HG02610 (cell line): ENCODE results near the gene MVB12B.

Experiments
- ATAC-seq: cut with Tn5 transposase; IDR thresholded peaks from one replicate; pipeline ENCODE4 v1.9.1; 2021; ENCODE audit warnings: mild to moderate bottlenecking, moderate library complexity; ENCODE audit not compliant: unreplicated experiment

MVB12B gene

DNA sequence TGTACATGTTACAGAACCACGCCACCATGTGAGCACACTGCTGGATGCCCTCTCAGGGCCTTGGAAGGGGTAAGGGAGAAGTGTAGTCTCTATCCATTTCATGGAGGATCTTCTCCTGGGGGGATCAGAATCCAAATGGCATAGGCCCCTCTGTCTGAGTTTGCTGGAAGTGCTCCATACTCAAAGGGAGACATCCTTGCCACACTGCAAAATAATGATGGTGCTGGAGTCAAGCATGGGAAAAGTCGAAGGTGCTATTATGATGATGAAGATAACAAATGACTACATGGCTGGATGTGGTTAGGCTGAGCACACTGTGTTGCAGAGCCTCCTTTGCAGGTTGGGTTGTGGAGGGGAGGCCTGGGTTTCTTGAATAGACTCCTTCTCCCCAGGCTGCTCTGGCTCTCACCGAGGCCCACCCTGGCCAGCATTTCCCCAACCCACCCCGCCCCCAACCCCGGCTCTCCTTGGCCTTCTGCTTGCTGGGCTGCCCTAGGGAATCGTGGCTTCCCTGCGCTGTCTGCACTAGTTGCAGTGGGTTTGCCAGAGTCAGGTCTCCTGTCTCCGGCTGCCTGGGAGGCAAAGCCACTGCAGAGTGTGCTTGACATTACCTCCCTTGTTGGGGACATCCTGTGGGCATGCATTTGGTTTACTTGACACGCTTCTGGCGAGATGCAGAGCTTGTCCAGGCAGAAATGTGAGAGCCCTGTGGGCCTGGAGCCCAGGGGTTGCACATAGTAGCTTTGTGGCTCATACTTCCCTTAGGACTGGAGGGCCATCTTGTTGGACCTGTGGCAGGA, 3.0 kb downstream of the MVB12B start:
- ATAC-seq = no peak

DNA sequence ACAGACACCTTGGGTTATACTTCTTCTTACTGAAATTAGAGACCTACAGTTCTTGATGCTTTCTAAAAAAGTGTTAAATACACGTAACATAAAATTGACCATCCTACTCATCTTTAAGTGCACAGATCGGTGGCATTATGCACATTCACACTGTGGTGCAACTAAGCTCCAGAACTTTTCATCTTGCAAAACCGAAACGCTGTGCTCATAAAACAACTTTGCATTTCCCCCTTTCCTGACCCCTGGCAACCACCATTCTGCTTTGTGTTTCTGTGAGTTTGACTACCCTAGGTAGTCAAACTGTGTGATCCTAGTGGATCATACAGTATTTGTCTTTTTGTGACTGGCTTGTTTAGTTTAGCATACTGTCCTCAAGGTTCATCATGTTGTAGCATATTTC, 3.9 kb downstream of the MVB12B start:
- ATAC-seq = no peak

DNA sequence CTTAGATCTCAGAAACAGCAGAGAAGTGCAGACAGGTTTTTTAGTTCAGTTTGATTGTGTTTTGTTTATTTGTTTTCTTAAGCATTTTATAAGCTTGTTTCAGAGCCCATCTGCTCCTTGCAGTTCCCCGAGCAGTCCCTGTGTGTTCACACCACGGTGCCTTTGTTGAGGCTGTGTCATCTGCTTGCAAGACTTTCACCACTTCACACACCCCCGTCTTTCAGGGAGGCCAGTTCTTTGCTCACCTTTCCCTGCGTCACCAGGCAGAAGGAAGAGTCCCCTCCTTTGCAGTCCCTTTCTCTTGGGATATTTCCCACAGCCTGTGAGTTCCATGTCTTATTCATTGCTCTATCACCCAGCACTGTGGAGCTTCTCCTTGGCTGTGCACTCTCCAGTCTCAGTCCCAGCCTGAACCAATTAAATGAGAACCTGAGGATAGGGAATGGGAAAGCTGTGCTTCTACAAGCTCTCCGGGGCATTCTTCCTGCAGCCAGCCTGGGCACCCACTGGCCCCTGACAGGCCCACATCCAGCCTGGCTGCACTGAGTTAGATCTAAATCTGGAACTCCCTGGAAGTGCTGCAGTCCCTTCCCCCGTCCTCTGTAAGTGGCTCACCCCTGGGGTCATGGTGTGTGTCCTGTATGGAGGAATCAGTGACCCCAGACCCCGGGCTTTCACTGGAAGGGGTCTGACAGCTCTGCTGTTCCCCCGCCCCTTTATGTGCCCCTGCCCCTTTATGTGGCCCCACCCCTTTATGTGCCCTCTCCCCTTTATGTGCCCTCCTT, 5.5 kb downstream of the MVB12B start:
- no peak for ATAC-seq

DNA sequence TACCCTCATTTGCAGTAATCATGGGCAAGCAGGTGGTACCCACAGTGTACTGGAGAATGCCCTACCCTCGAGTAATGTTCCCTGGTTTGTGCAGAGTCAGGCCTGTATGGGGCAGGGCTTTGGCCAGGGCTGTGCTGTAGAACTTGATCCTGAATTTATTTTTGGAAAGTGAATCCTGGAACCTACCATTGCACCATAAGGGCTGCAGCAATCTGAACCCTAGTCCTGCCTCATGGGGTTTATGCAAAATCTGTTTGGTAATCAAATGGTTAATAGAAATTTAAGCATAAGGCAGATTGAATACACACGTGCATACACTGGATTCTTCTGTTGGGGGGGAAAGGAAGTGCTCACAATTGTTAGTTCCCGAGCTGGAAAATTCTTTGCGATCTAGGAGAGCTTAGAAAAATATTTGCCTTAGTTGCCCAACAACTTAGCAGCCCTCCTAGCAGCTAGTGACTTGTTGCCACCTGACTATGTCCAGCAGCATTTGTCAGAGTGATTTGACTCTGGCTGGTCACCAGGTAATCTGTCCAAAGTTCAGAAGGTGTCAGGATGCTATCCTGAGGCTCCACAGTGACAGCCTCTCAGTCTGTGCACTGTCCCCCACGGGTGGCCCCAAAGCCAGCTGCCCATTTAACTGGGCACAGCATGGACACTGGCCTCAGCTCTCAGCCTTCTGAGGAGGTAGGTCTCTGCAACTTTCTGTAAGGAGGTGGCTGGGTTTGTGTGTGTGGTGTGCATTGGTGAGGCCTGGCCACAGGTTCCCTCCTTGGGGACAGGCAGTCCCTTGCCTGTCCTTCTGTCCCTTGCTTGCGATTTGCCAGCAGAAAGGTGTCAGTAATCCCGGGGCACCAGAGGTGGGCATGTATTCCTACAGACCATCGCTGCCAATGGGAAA, 8.3 kb downstream of the MVB12B start:
- no peak for ATAC-seq

DNA sequence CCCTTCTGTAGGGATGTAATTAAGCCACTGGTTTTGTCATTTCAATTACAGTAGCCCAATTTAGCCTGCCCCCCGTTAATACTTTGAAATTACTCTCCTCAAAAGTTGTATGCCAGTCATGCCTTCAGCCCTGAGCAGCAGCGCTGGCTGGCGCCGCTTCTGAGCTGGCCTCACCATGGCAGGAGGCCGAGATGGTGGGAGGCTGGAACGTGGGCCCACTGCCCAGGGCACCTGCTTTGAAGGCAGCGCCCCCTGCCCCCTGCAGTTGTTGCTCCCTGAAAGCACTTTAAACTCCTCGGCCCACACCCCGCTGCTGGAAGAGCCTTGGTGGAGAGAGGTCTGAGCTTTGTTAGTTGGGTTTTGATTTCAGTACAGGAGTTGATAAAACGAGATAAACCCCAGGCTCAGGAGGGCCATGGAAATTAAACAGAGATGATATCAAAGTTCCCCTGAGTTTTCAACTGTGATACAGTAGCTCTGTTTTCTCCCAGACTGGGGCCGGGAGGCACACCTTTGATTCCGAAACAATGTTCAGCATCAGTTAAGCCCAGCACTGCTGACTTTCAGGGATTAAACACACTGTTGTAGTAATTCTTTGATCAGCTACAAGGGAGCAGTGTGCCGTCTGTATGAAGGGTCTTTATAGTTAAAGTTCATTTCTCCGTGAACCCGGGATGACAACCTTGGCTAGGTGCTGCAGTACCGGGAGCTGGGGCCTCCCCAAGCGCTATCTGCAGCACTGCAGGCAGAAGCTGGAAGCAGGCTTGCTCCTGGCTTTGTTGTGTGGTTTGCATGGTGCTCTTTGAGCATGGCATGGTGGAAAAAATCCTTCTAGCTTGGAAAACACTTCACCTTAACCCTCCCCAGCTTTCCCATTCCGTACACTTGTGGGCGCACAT, 9.5 kb downstream of the MVB12B start:
- no peak for ATAC-seq

DNA sequence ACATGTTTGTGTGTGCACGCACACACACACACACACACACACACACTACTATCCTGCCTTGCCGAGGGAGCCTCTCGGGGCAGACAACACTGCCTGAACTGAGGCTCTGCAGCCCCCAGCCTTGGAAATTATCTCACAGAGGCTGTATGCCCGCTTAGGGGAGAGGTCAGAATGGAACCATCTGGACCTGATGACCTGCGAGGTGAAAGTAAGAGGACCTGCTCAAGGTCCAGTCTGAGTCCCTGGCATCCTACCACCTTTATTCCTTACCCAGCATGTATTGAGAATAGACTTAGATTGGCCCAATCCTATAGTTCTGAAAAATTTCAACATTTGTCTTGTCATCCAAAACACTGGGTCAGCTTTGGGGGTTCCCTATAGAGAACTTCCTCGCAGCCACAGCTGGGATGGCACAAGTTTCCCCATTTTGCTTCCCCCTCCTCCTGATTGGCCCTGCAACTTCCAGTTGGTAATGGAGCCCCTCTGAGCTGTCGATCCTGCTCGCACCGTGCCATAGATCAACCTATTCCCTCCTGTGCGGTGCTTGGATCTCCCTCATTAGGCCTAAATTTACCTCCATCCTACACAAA, 10.2 kb downstream of the MVB12B start:
- no peak for ATAC-seq

DNA sequence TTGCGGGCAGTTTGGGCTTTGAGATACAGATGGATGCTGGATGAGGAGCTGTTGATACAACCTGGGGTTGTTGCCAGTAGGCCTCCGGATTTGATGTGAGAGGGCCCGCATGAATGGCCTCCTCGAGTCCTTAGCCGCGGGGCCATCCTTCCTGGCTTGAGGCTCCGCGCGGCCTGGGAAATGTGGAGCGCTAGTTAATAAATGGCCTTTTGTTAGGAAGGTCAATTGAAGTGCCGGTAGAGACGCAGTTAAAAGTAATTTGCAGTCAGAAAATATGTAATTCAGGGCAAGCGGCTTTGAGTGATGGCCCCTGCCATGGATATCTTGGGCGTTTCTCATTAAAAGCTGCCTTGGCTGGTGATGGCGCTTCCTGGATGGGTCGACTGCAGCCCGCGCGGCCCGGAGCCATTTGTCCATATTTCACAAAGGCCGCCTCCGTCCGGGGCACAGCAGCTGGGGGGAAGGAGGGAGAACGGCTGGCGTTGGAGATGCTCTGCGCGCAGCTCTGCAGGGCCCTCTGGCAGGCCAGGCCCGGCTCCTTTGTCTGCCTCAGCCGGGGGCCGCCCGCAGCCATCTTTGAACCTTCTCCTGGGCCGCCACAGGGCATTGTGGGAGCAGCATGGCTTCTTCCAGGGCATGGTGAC, 11.2 kb downstream of the MVB12B start:
- no peak for ATAC-seq

DNA sequence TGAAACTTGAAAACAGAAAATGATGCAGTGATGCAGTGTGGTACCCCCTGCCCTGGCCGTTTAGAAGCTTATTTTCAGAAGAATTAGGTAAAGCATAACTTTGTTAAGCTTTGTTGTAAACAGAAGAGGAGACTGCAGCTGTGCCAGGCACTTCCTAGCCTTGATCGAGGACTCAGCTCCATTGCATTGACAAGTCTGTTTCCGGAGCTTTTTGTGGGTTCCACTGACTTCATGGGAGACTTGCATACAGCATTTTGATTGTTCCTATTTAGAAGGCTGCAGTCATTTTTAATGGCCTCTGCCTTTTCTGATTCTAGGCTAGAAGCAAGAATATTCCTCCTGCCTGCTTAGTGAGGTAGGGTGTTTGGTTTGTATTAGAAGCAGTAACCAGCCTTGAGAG, 12.3 kb downstream of the MVB12B start:
- no peak for ATAC-seq

DNA sequence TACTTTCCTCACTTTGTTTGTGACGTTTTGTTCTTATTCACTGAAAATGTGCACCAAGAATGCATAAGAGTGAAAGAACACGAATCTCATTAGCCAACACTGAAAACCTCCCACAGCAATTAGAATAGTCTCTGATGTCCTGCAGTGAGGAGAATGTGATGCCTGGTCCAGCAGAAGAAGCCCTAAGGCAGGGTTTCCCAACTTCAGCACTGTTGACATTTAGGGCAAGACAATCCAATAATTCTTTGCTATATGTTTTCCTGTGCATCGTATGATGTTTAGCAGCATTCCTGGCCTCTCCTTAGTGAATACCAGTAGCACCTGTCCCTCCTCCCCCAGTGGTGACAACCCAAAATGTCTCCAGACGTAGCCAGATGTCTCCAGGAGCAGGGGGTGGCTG, 14.8 kb downstream of the MVB12B start:
- ATAC-seq = no peak

DNA sequence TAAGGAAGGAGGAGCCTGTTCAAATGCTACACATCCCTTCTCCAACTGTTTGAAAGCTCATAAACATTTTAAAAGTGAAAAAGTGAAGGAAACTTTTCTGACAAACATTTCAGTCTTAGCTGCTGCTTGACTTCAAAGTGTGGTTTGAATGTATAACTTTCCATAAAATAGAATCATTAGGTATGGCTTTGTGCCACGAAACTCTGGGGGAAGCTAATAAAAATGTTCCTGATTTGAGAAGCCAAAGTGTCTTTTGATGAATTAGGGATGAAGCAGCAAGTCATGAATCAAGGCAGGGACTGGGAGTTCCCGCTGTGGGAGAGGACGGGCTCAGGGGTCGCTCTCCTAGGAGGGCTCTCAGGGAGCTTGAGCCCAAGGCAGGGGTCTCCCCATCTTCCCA, 15.3 kb downstream of the MVB12B start:
- ATAC-seq = no peak

DNA sequence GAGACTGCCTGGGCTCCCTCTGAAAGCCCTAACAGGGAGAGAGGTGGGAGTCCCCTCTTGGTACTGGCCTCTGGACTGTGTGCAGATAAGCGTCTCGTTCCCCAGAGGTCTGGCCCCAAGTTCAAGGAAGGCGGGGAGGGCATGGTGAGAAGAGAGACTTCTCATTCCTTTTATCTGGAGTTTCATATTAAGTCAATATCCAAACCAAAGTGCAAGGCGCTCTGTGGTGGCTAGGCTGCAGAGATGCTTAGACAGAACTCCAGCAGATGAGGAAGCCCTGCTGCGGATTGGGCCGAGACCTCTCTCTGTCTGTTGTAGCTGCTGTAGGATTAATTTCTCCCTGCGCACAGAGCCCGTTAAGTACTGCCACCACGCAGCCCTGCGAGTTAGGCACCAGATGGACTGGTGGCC, 16.0 kb downstream of the MVB12B start:
- no peak for ATAC-seq

DNA sequence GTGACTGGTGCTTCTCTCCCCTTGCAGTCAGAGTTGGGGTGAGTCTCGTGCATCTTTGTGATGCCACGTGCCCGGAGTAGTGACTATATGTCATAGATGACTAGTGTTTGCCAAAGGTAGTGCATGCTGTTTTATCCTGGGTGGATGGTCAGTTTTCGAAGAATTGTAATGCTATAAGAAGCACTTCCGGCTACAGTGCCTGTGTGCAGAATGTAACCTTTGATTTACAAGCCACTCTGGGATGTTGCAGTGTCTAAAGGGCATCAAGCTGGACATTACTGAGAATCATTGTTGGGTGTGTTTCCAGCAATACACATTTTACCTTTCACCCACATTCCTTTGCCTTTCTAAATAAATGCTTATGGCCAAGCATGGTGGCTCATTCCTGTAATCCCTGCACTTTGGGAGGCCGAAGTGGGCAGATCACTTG, 16.7 kb downstream of the MVB12B start:
- ATAC-seq = no peak

DNA sequence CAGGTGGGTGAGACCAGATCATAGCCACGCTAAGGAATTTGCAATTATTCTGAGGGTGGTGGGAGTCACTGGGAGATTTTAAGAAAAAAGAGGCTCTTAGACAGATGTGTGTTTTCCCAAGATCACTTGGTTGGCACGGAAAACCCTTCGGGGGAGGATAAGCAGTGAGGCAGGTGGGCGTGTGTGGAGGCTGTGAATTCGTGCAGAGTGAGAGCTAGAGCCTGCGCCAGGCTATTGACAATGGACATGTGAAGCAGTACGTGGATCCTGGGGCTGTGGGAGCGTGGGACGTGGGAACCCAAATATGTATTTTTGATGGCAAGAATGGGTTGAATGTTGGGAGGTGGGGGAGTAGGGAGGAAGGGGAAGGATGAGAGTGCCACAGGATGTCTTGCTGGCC, 19.4 kb downstream of the MVB12B start:
- no peak for ATAC-seq

DNA sequence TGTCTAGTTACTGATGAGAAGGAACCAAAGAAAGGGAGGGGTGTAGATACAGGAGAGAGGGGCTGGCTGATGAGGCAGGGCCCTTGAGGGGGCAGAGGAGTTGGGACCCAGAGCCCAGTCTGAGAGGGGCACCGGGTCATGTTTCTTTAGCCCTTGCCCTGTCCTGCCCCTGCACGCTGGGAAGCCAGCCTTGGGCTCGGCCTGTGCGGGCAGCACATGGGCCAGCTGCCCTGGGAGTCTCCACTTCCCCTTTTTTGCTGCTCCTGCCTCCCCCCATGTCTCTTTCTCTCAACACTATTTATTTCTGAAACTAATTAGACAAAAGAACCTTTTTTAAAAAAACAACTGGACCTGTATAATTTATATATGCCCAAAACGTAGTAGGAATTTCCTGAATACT, 20.5 kb downstream of the MVB12B start:
- no peak for ATAC-seq

DNA sequence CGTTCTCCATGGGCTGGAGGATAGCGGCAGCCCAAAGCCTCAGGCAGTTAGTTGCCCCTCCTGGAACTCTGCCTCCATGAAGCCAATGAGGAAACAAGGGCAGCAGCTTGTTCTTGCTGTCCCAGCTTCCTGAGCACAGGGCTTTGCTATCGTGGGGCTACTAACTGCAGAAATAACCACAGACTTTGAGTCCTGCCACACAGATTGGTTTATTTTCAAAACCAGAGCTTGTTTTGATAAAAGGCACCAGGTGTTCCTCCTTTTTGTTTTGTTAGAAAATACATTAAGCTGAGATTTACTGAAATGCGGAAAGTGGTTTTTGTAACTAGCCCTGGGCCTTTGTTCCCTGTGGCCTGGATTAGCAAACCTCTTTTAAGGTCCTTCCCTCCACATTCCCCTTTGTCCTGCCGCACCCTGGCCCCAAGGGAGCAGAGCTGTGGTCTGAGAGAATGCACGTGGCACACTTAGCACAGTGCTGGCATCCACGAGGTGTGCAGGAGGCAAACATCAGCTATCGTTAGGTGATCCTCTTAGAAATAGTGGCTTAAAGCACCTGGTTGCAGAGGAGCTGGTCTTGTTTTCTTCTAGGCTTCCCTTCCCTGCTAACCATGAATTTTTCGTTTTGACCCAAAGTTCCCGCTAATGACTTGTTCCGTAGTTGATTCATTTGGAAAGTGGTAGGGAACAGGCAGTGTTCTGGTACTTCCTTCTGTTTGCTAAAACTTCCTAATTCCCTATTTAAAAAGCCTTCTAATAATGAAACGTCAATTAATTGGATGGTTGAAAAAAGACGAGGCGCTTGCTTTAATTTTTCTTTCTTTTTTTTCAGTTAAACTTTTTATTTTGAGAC, 21.5 kb downstream of the MVB12B start:
- no peak for ATAC-seq

DNA sequence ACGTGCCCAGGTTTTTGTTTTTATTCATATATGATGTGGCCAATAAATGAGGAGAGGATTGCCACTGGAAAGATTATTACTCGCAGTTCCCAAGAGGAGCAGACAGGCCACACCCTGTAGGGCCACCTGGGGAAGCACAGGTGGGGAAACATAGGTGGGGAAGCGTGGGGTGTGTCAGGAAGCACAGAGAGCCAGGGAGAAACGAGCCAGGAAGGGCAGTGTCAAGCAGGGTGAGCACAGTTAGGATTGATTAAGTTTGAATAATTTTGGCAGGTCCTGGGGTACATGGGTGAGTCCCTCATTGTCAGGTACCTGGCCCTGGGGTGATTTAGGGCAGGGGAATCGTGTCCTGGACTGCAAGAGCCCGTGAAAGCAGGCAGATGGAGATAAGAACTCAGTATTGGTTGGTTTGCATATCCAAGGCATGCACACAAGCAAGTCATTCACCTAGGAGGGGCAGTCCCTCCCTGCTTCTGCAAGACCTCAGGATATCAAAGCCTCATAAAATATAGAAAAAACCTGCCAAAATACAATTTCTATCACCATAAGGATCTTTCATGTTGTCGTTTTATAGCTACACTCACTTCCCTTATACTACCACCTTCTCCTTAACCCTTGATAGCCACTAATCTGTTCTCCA, 22.4 kb downstream of the MVB12B start:
- ATAC-seq = no peak

DNA sequence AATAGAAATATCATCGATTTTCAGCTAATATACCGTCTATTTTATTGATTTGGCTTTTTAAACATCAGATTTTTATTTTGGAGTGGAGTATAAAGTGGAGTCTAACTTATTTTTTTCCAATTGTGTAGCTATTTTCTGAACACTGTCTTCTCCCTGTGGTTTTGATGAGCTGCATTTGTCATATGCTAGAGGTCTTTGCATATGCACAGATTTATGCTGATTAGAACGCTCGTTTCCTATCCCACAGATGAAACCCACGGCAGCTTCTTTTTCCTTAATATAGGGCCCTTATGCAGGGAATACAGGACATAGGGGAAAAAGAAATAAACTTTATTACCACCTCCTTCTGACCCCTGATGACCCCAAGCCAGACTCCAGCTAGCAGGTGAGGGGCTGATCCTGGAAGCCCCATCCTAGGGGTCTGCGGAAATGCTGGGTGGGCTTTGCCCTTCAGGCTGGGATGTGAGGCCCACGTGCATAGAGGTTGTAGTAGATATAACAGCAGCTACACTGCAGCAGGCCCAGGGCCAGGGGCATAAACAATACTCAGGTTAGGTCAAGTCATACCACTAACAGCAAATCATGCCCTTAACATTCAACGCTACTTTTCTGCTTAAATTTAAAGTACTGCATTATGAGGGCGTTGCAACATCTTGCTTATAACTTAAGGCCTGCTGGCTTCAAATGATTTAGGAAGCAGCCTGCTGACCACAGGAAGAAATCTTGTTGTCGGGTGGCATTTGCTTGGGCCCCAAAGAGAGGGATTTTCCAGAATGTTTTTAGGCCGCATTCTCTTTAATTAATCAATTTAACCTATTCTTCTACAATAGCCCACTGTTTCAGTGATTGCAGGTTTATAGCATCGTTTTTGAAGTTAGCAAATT, 28.5 kb downstream of the MVB12B start:
- no peak for ATAC-seq
